K562 (cell line): Measurements from ENCODE around the gene HCRTR1. TPM values are rescaled to one million over a fixed set of nuclear protein-coding genes. Genes with fewer than 3 reads are reported as not detected.

Experiments used
- ATAC-seq: fragments of 200-7000 bp; cut with Tn5 transposase; 3 replicates; pipeline ENCODE4 v1.9.1; 2020; ENCODE audit warnings: moderate library complexity
- BruUV-seq: library from RNA; stranded (reverse); fragments of 400-500 nt; replicated peaks from 2 replicates; lab custom pipeline; 2021; lab: Mats Ljungman, UMichigan
- CTCF ChIA-PET: fragments of 300-600 bp; formaldehyde crosslinking; extraction: SDS; loops from one replicate; lab custom pipeline; 2021; ENCODE audit warnings: low intra/inter-chr PET ratio; lab: Yijun Ruan, JAX
- POLR2A ChIA-PET: fragments of 300-600, 350-650 bp; sonication (Branson Sonifier 250); formaldehyde crosslinking; extraction: SDS; loops from one replicate; lab custom pipeline; 2021; ENCODE audit warnings: antibody characterized with exemption, inconsistent platforms; lab: Yijun Ruan, JAX
- DNase-seq, 4 experiments: peaks; one replicate each; pipeline versions ENCODE4 v3.0.0 to v3.0.0-alpha.2; 2011 to 2018; ENCODE audit warnings: low spot score in 3 of 4, mixed read lengths in 3 of 4; ENCODE audit errors: extremely low read depth in 1 of 4
- FAIRE-seq: peaks from 2 replicates; lab custom pipeline; 2011; peaks lifted over from hg19 to GRCh38; lab: Jason Lieb, UNC
- H2AFZ ChIP-seq: 2 replicates; pipeline ENCODE4 v1.6.0; 2011; ENCODE audit warnings: low read depth, low read length, control low read depth, inconsistent platforms
- H3K27ac ChIP-seq: fragments of 200-600 bp; 3 replicates; pipeline ENCODE4 v1.8.0; 2011; ENCODE audit warnings: low read depth, mild to moderate bottlenecking, control low read depth, inconsistent platforms, low read length, moderate library complexity, mixed read lengths; ENCODE audit errors: extremely low read depth
- H3K27me3 ChIP-seq, 2 experiments: fragments of 300-600 bp in 1 of 2; 2 replicates in 1 of 2; 3 replicates in 1 of 2; pipeline versions ENCODE4 v1.6.0 to v1.8.0; 2011; ENCODE audit warnings: inconsistent platforms in 2 of 2, low read length in 2 of 2, mild to moderate bottlenecking in 1 of 2, mixed read lengths in 1 of 2, moderate library complexity in 1 of 2; ENCODE audit not compliant: control insufficient read depth in 2 of 2, insufficient read depth in 2 of 2
- H3K36me3 ChIP-seq: fragments of 300-600 bp; 3 replicates; pipeline ENCODE4 v1.8.0; 2011; ENCODE audit warnings: mild to moderate bottlenecking, low read length, inconsistent platforms; ENCODE audit not compliant: control insufficient read depth, insufficient read depth
- H3K4me1 ChIP-seq, 2 experiments: fragments of 200-600 bp in 1 of 2; replicated peaks in 1 of 2; 2 replicates in 1 of 2; 3 replicates in 1 of 2; pipeline versions ENCODE4 v1.5.1 to v1.8.0; 2011; ENCODE audit warnings: inconsistent platforms in 2 of 2, low read length in 2 of 2, mild to moderate bottlenecking in 1 of 2, mixed read lengths in 1 of 2, moderate library complexity in 1 of 2; ENCODE audit not compliant: control insufficient read depth in 2 of 2, insufficient read depth in 2 of 2
- H3K4me2 ChIP-seq: 2 replicates; pipeline ENCODE4 v1.6.1; 2011; ENCODE audit warnings: low read length, control low read depth, inconsistent platforms, mixed read lengths; ENCODE audit not compliant: insufficient read depth
- H3K4me3 ChIP-seq: fragments of 200-600 bp; sonication (generic), shearing (Covaris generic); 2 replicates; pipeline ENCODE4 v1.5.1; 2016; ENCODE audit warnings: control low read depth, inconsistent platforms
- H3K79me2 ChIP-seq: fragments of 200-600 bp; 3 replicates; pipeline ENCODE4 v1.8.0; 2011; ENCODE audit warnings: low read length, inconsistent platforms; ENCODE audit not compliant: control insufficient read depth, insufficient read depth
- H3K9ac ChIP-seq, 2 experiments: 2 replicates each; pipeline versions ENCODE4 v1.6.0 to v1.6.1; 2011; ENCODE audit warnings: low read depth in 2 of 2, low read length in 2 of 2, control low read depth in 1 of 2, inconsistent platforms in 1 of 2, mild to moderate bottlenecking in 1 of 2, mixed read lengths in 1 of 2; ENCODE audit not compliant: insufficient read depth in 1 of 2
- H3K9me1 ChIP-seq: one replicate; pipeline ENCODE4 v1.6.0; 2011; ENCODE audit warnings: inconsistent platforms, mild to moderate bottlenecking, low read length, moderate library complexity; ENCODE audit not compliant: control insufficient read depth, insufficient read depth
- H3K9me3 ChIP-seq: replicated peaks from 2 replicates; pipeline ENCODE4 v1.5.1; 2011; ENCODE audit warnings: low read depth, low read length, inconsistent platforms; ENCODE audit not compliant: control insufficient read depth, insufficient read depth
- H4K20me1 ChIP-seq: replicated peaks from 2 replicates; pipeline ENCODE4 v1.6.1; 2011; ENCODE audit warnings: low read length, inconsistent platforms, mixed read lengths; ENCODE audit not compliant: control insufficient read depth, insufficient read depth
- BMI1 ChIP-seq: fragments of 150-350 bp; IDR thresholded peaks from 2 replicates; pipeline ENCODE4 v1.6.1; 2014; ENCODE audit warnings: low read length
- CREB5 ChIP-seq: fragments of 250-450 bp; sonication (Bioruptor Pico); IDR thresholded peaks from 2 replicates; pipeline ENCODE4 v1.5.0; 2020; ENCODE audit warnings: mild to moderate bottlenecking
- NR2C2 ChIP-seq, 2 experiments: fragments of 200-800 bp in 1 of 2; sonication (Bioruptor generic) in 1 of 2; sonication (generic) in 1 of 2; formaldehyde crosslinking in 1 of 2; IDR thresholded peaks; 2 replicates each; pipeline versions ENCODE4 v1.6.1 to v1.8.0; 2016 to 2022; ENCODE audit warnings: mild to moderate bottlenecking in 1 of 2, missing compliant biosample characterization in 1 of 2, missing genetic modification characterization in 1 of 2, missing genetic modification reagents in 1 of 2
- SRF ChIP-seq, 2 experiments: fragments of 250-450, 450-650 bp in 1 of 2; sonication (Bioruptor Pico) in 1 of 2; sonication (generic) in 1 of 2; formaldehyde crosslinking; IDR thresholded peaks; 2 replicates each; pipeline versions ENCODE4 v1.5.0 to v1.5.1; 2020 to 2022; ENCODE audit warnings: mild to moderate bottlenecking in 1 of 2, missing genetic modification reagents in 1 of 2
- WGBS: fragments of 100-300 bp; shearing (Covaris generic); methylation state at CpG from one replicate; pipeline ENCODE4 v1.1.6; 2016; ENCODE audit warnings: low coverage, mixed read lengths; ENCODE audit not compliant: insufficient coverage; ENCODE audit errors: missing lambda C conversion rate; 5-methylcytosine and 5-hydroxymethylcytosine counted together
- in situ Hi-C: fragments of 300-500 bp; cut with MboI; formaldehyde crosslinking; loops from 4 replicates; pipeline ENCODE4 v1.15.0; 2018; ENCODE audit warnings: inconsistent platforms, mixed read lengths
- intact Hi-C: fragments of 100-400 bp; cut with micrococcal nuclease; formaldehyde crosslinking; loops from 2 replicates; pipeline ENCODE4 v1.14.2; 2022
- polyA plus RNA-seq, 8 experiments: library from polyadenylated mRNA; depleted of rRNA in 4 of 8; stranded (reverse) in 5 of 8; unstranded in 3 of 8; fragments of >200 nt; fragmentation: Nextera tagmentation in 2 of 8; fragmentation: Illumina TruSeq in 1 of 8; extraction: Ambion mirVana in 2 of 8; extraction: Trizol in 1 of 8; gene quantifications; 2 replicates each; pipeline versions ENCODE4 v1.2.1 to v1.2.3, GENCODE V29; 2011 to 2014; ENCODE audit warnings: inconsistent platforms in 1 of 8, missing spikeins in 1 of 8
- total RNA-seq, 7 experiments: library from RNA; depleted of rRNA in 6 of 7; stranded (reverse); fragments of >200 nt in 6 of 7; fragmentation: Illumina TruSeq in 2 of 7; extraction: Trizol in 2 of 7; gene quantifications; 2 replicates each; pipeline versions ENCODE4 v1.2.1 to v1.2.3, GENCODE V29; 2011 to 2021; ENCODE audit warnings: low replicate concordance in 1 of 7

HCRTR1 gene
- total and polyA plus RNA-seq, 9 of the 15 experiments (the other 6 are each of a cell fraction or from before 2014, with no cell fraction given), result not detected

- Histone ChIP-seq H2AFZ (no peak overlapping the region), H3K9me3 (no peaks in the 10 kb centered on the region), H3K4me3 (no peak overlapping the region), H3K27me3 (peaks cover 33 to 81% of the 10 kb centered on the region in 2 experiments; a peak in 4 of 5 replicates), H3K79me2 (no peaks in the 10 kb centered on the region), H3K4me1 (peaks cover 8 to 30% of the 10 kb centered on the region in 2 experiments; a peak in 4 of 5 replicates), H3K4me2 (no peak overlapping the region), H3K27ac (no peak overlapping the region), H4K20me1 (peaks cover 19% of the 10 kb centered on the region), H3K9me1 (no peaks in the 10 kb centered on the region), H3K36me3 (no peaks in the 10 kb centered on the region), H3K9ac (no peak overlapping the region)
- intact Hi-C loops, result no loop called here
- POLR2A ChIA-PET, result interaction anchor here (0.6 to 1.2 kb wide), 2 partner anchors 11 to 59 kb away, joined by 3 to 4 read pairs; no protein-coding TSS in a partner anchor
- WGBS, result 0% methylated on average over 5 of the region's 5 CpGs
- DNase-seq (no peak), ATAC-seq (no peak), FAIRE-seq (no peak)
- no TSS peak for BruUV-seq
- TF ChIP-seq CREB5 (no peak), BMI1 (no peak), SRF (CRISPR knock-in tag; IDR thresholded peaks at IDR 0.05) (0 out of 4 replicates have a peak, but pooled peaks of 1 of the 2 experiments have one; percentile 15), NR2C2 (CRISPR knock-in tag; IDR thresholded peaks at IDR 0.05) (no peak), NR2C2 (tag; IDR thresholded peaks at IDR 0.05) (no peak)
- CTCF ChIA-PET, result no interaction called here
- in situ Hi-C loops, result no loop called here
Observed at GRCh38 chr1:31580513-31580870, 37.0 kb upstream of the HCRTR1 start.
